ENCODE measurements around the gene LMBR1. TPM values are rescaled to one million over a fixed set of nuclear protein-coding genes. Genes with fewer than 3 reads are reported as not detected.

Gene LMBR1
- total RNA-seq, 1 donor from 2014 or later, result 69.1 TPM

- Mint-ChIP-seq H3K4me1 (ENCODE audit: unreplicated experiment) (peaks cover 4% of the 10 kb centered on the region), H3K27ac (no peak overlapping the region), H3K4me3 (no peak overlapping the region), H3K9me3 (no peaks in the 10 kb centered on the region), H3K36me3 (peaks cover 20% of the 10 kb centered on the region), H3K27me3 (no peaks in the 10 kb centered on the region)
- TF ChIP-seq CTCF (conservative IDR thresholded peaks at IDR 0.05), result no peak
- no peak for DNase-seq (ENCODE audit: extremely low spot score, unreplicated experiment)
These were observed 133.3 kb downstream of the LMBR1 start for GRCh38 chr7:156759579-156760202.

- Mint-ChIP-seq H3K27ac (no peak overlapping the region), H3K36me3 (peaks cover 20% of the 10 kb centered on the region), H3K4me1 (ENCODE audit: unreplicated experiment) (peaks cover 4% of the 10 kb centered on the region), H3K9me3 (no peaks in the 10 kb centered on the region), H3K27me3 (no peaks in the 10 kb centered on the region), H3K4me3 (no peak overlapping the region)
- TF ChIP-seq CTCF (conservative IDR thresholded peaks at IDR 0.05), result no peak
- DNase-seq (ENCODE audit: extremely low spot score, unreplicated experiment), result no peak
These were observed 133.8 kb downstream of the LMBR1 start for GRCh38 chr7:156759143-156759542.

GRCh38 chr7:156754201-156754600, 138.8 kb downstream of the LMBR1 start:
- Mint-ChIP-seq H3K27me3 (no peaks in the 10 kb centered on the region), H3K4me1 (ENCODE audit: unreplicated experiment) (no peaks in the 10 kb centered on the region), H3K4me3 (no peak overlapping the region), H3K27ac (no peak overlapping the region), H3K9me3 (no peaks in the 10 kb centered on the region), H3K36me3 (peaks cover 5% of the 10 kb centered on the region)
- DNase-seq (ENCODE audit: extremely low spot score, unreplicated experiment), result no peak
- TF ChIP-seq CTCF (conservative IDR thresholded peaks at IDR 0.05), result no peak

- H3K27me3 Mint-ChIP-seq, result no peaks in the 10 kb centered on the region
These were observed 139.4 kb downstream of the LMBR1 start for GRCh38 chr7:156753630-156754029.

GRCh38 chr7:156753229-156753560, 139.8 kb downstream of the LMBR1 start:
- H3K27me3 Mint-ChIP-seq, result no peaks in the 10 kb centered on the region
- H3K27ac Mint-ChIP-seq, result no peak overlapping the region
- no peak overlapping the region for H3K4me3 Mint-ChIP-seq
- no peaks in the 10 kb centered on the region for H3K4me1 Mint-ChIP-seq (ENCODE audit: unreplicated experiment)
- H3K9me3 Mint-ChIP-seq, result no peaks in the 10 kb centered on the region
- no peaks in the 10 kb centered on the region for H3K36me3 Mint-ChIP-seq
- DNase-seq (ENCODE audit: extremely low spot score, unreplicated experiment), result no peak
- TF ChIP-seq CTCF (conservative IDR thresholded peaks at IDR 0.05), result no peak

More at GRCh38 chr7:156753630-156754029, 139.4 kb downstream of the LMBR1 start:
- TF ChIP-seq CTCF (conservative IDR thresholded peaks at IDR 0.05), result no peak
- H3K4me3 Mint-ChIP-seq, result no peak overlapping the region
- H3K9me3 Mint-ChIP-seq, result no peaks in the 10 kb centered on the region
- H3K27ac Mint-ChIP-seq, result no peak overlapping the region
- no peaks in the 10 kb centered on the region for H3K4me1 Mint-ChIP-seq (ENCODE audit: unreplicated experiment)
- peaks cover 3% of the 10 kb centered on the region for H3K36me3 Mint-ChIP-seq
- DNase-seq (ENCODE audit: extremely low spot score, unreplicated experiment), result no peak

Data from type B pancreatic cell (in vitro differentiated cells).